GM23338 (cell line): ENCODE results near the gene ADGRD1. TPM values are rescaled to one million over a fixed set of nuclear protein-coding genes. Genes with fewer than 3 reads are reported as not detected.

ENCODE experiments used
- ATAC-seq: fragments of 200-7000 bp; cut with Tn5 transposase; 3 replicates; pipeline ENCODE4 v1.9.1; 2020
- DNase-seq: peaks from one replicate; pipeline ENCODE4 v3.0.0-alpha.2; 2015; ENCODE audit warnings: low spot score
- H2AFZ ChIP-seq: fragments of 200-600 bp; sonication (generic); 2 replicates; pipeline ENCODE4 v1.8.0; 2016; ENCODE audit warnings: antibody characterized with exemption, mild to moderate bottlenecking, moderate library complexity
- H3F3A ChIP-seq: fragments of 200-600 bp; sonication (generic); replicated peaks from 2 replicates; pipeline ENCODE4 v1.8.0; 2017; ENCODE audit warnings: antibody characterized with exemption, mixed run types, low read depth
- H3K27ac ChIP-seq: fragments of 200-600 bp; sonication (generic); 2 replicates; pipeline ENCODE4 v1.6.1; 2016; ENCODE audit warnings: low read depth
- H3K27me3 ChIP-seq: fragments of 200-600 bp; sonication (generic); 2 replicates; pipeline ENCODE4 v1.8.0; 2016; ENCODE audit warnings: mild to moderate bottlenecking, mixed run types, moderate library complexity; ENCODE audit not compliant: insufficient read depth
- H3K36me3 ChIP-seq: fragments of 200-600 bp; sonication (generic); 2 replicates; pipeline ENCODE4 v1.8.0; 2016; ENCODE audit warnings: mild to moderate bottlenecking; ENCODE audit not compliant: insufficient read depth
- H3K4me1 ChIP-seq: fragments of 200-600 bp; sonication (generic); 2 replicates; pipeline ENCODE4 v1.8.0; 2016; ENCODE audit warnings: mild to moderate bottlenecking, moderate library complexity; ENCODE audit not compliant: insufficient read depth
- H3K4me2 ChIP-seq: fragments of 200-600 bp; sonication (generic); 2 replicates; pipeline ENCODE4 v1.7.1; 2017; ENCODE audit warnings: mixed run types
- H3K4me3 ChIP-seq: fragments of 200-600 bp; sonication (generic); 2 replicates; pipeline ENCODE4 v1.6.1; 2016; ENCODE audit warnings: mixed run types
- H3K79me2 ChIP-seq: fragments of 200-600 bp; sonication (generic); replicated peaks from 2 replicates; pipeline ENCODE4 v1.8.0; 2017; ENCODE audit warnings: mild to moderate bottlenecking; ENCODE audit not compliant: insufficient read depth
- H3K9me2 ChIP-seq: fragments of 200-600 bp; sonication (generic); 2 replicates; pipeline ENCODE4 v1.8.0; 2017; ENCODE audit not compliant: insufficient read depth
- H4K20me1 ChIP-seq: fragments of 200-600 bp; sonication (generic); replicated peaks from 2 replicates; pipeline ENCODE4 v1.8.0; 2017; ENCODE audit warnings: mild to moderate bottlenecking; ENCODE audit not compliant: insufficient read depth
- H3K27ac Mint-ChIP-seq: 2 replicates; pipeline ENCODE4 v1.8.0; 2020; ENCODE audit warnings: inconsistent platforms, mild to moderate bottlenecking, moderate library complexity, mixed read lengths
- H3K27me3 Mint-ChIP-seq: 3 replicates; pipeline ENCODE4 v1.8.0; 2022; ENCODE audit warnings: low read depth, mild to moderate bottlenecking, moderate library complexity, mixed read lengths, inconsistent platforms; ENCODE audit not compliant: insufficient read depth, poor library complexity
- H3K36me3 Mint-ChIP-seq: 3 replicates; pipeline ENCODE4 v1.8.0; 2021; ENCODE audit warnings: low read depth, mild to moderate bottlenecking, inconsistent platforms, moderate library complexity, mixed read lengths
- H3K4me1 Mint-ChIP-seq: 3 replicates; pipeline ENCODE4 v1.8.0; 2020; ENCODE audit warnings: mild to moderate bottlenecking, inconsistent platforms, mixed read lengths
- H3K4me3 Mint-ChIP-seq: 3 replicates; pipeline ENCODE4 v1.8.0; 2021; ENCODE audit warnings: moderate library complexity, mild to moderate bottlenecking, inconsistent platforms, mixed read lengths
- H3K9me3 Mint-ChIP-seq: 3 replicates; pipeline ENCODE4 v1.8.0; 2020; ENCODE audit warnings: moderate library complexity, mild to moderate bottlenecking, inconsistent platforms, mixed read lengths
- CREB1 ChIP-seq: fragments of 250-450 bp; sonication (Bioruptor Pico); IDR thresholded peaks from 2 replicates; pipeline ENCODE4 v1.5.0; 2020; ENCODE audit warnings: low read depth, mild to moderate bottlenecking, moderate library complexity
- EZH2 ChIP-seq: fragments of 200-600 bp; sonication (generic); IDR thresholded peaks from one replicate; pipeline ENCODE4 v1.8.0; 2017; ENCODE audit warnings: antibody characterized with exemption, mild to moderate bottlenecking, low read depth; ENCODE audit not compliant: unreplicated experiment
- EZH2phosphoT487 ChIP-seq: fragments of 200-600 bp; sonication (generic); IDR thresholded peaks from one replicate; pipeline ENCODE4 v1.8.1; 2018; ENCODE audit warnings: antibody characterized with exemption; ENCODE audit not compliant: unreplicated experiment
- JUNB ChIP-seq: IDR thresholded peaks from one replicate; pipeline ENCODE4 v1.6.1; 2016; ENCODE audit warnings: antibody characterized with exemption; ENCODE audit not compliant: unreplicated experiment
- NANOG ChIP-seq: IDR thresholded peaks from 2 replicates; pipeline ENCODE4 v1.6.1; 2016; ENCODE audit warnings: antibody characterized with exemption, borderline replicate concordance
- POLR2AphosphoS5 ChIP-seq: IDR thresholded peaks from 2 replicates; pipeline ENCODE4 v1.6.1; 2016; ENCODE audit warnings: antibody characterized with exemption, low read depth
- STAT1 ChIP-seq: IDR thresholded peaks from one replicate; pipeline ENCODE4 v1.6.1; 2016; ENCODE audit warnings: antibody characterized with exemption; ENCODE audit not compliant: unreplicated experiment
- ZNF114 ChIP-seq: fragments of 250-450 bp; sonication (Bioruptor Pico); IDR thresholded peaks from 2 replicates; pipeline ENCODE4 v1.5.0; 2020; ENCODE audit warnings: mild to moderate bottlenecking, moderate library complexity
- ZNF331 ChIP-seq: fragments of 250-450 bp; sonication (Bioruptor Pico); IDR thresholded peaks from 2 replicates; pipeline ENCODE4 v1.5.0; 2020; ENCODE audit warnings: low read depth, mild to moderate bottlenecking, moderate library complexity
- polyA plus RNA-seq: library from polyadenylated mRNA; unstranded; fragments of >200 nt; fragmentation: Nextera tagmentation; extraction: Ambion mirVana; gene quantifications from 2 replicates; pipeline ENCODE4 v1.2.1, GENCODE V29; 2016
- total RNA-seq: library from RNA; depleted of rRNA; stranded (reverse); fragments of >200 nt; shearing (Covaris generic); gene quantifications from 2 replicates; pipeline ENCODE4 v1.2.3, GENCODE V29; 2014
- TF ChIP-seq, protein P1 (sequence below): IDR thresholded peaks from one replicate; pipeline ENCODE4 v1.6.1; 2018; ENCODE audit warnings: antibody characterized with exemption; ENCODE audit not compliant: unreplicated experiment
- TF ChIP-seq, protein P2 (sequence below), 2 experiments: fragments of 200-600 bp in 1 of 2; sonication (generic) in 1 of 2; conservative IDR thresholded peaks; 2 replicates each; pipeline versions ENCODE4 v1.5.1 to v1.6.1; 2016 to 2017; ENCODE audit warnings: antibody characterized with exemption in 2 of 2, low read depth in 2 of 2, mild to moderate bottlenecking in 2 of 2, moderate library complexity in 1 of 2
- TF ChIP-seq, protein P3 (sequence below): fragments of 250-450 bp; sonication (Bioruptor Pico); IDR thresholded peaks from 2 replicates; pipeline ENCODE4 v1.5.0; 2020; ENCODE audit warnings: mild to moderate bottlenecking, moderate library complexity
- TF ChIP-seq, protein P4 (sequence below): IDR thresholded peaks from 2 replicates; pipeline ENCODE4 v1.6.1; 2016; ENCODE audit warnings: antibody characterized with exemption

Gene ADGRD1
- total and polyA plus RNA-seq, 2 experiments from 2014 or later: 1.4 TPM; not detected in 1

DNA sequence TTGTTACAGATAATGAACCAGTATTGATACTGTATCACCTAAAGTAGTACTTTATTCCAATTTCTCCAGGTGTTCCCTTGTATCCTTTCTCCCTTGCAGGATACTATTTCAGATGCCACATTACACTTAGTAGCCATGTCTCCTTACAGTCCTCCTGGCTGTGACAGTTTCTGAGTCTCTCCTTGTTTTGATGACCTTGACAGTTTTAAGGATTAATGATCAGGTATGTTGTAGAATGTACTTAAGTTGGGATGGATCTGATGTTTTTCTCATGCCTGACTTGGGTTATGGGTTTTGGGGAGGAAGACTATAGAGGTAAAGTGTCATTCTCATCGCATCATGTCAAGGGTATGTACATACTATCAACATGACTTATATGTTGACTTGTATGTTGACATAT lies 193.6 kb downstream of the ADGRD1 start (continued):
- TF ChIP-seq, protein P1, sequence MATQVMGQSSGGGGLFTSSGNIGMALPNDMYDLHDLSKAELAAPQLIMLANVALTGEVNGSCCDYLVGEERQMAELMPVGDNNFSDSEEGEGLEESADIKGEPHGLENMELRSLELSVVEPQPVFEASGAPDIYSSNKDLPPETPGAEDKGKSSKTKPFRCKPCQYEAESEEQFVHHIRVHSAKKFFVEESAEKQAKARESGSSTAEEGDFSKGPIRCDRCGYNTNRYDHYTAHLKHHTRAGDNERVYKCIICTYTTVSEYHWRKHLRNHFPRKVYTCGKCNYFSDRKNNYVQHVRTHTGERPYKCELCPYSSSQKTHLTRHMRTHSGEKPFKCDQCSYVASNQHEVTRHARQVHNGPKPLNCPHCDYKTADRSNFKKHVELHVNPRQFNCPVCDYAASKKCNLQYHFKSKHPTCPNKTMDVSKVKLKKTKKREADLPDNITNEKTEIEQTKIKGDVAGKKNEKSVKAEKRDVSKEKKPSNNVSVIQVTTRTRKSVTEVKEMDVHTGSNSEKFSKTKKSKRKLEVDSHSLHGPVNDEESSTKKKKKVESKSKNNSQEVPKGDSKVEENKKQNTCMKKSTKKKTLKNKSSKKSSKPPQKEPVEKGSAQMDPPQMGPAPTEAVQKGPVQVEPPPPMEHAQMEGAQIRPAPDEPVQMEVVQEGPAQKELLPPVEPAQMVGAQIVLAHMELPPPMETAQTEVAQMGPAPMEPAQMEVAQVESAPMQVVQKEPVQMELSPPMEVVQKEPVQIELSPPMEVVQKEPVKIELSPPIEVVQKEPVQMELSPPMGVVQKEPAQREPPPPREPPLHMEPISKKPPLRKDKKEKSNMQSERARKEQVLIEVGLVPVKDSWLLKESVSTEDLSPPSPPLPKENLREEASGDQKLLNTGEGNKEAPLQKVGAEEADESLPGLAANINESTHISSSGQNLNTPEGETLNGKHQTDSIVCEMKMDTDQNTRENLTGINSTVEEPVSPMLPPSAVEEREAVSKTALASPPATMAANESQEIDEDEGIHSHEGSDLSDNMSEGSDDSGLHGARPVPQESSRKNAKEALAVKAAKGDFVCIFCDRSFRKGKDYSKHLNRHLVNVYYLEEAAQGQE: no peak
- TF ChIP-seq STAT1 (no peak), CREB1 (CRISPR knock-in tag) (no peak)
- TF ChIP-seq, protein P2, sequence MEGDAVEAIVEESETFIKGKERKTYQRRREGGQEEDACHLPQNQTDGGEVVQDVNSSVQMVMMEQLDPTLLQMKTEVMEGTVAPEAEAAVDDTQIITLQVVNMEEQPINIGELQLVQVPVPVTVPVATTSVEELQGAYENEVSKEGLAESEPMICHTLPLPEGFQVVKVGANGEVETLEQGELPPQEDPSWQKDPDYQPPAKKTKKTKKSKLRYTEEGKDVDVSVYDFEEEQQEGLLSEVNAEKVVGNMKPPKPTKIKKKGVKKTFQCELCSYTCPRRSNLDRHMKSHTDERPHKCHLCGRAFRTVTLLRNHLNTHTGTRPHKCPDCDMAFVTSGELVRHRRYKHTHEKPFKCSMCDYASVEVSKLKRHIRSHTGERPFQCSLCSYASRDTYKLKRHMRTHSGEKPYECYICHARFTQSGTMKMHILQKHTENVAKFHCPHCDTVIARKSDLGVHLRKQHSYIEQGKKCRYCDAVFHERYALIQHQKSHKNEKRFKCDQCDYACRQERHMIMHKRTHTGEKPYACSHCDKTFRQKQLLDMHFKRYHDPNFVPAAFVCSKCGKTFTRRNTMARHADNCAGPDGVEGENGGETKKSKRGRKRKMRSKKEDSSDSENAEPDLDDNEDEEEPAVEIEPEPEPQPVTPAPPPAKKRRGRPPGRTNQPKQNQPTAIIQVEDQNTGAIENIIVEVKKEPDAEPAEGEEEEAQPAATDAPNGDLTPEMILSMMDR (conservative IDR thresholded peaks at IDR 0.05; ENCODE audit: low read depth in 2 of 2): no peak

DNA sequence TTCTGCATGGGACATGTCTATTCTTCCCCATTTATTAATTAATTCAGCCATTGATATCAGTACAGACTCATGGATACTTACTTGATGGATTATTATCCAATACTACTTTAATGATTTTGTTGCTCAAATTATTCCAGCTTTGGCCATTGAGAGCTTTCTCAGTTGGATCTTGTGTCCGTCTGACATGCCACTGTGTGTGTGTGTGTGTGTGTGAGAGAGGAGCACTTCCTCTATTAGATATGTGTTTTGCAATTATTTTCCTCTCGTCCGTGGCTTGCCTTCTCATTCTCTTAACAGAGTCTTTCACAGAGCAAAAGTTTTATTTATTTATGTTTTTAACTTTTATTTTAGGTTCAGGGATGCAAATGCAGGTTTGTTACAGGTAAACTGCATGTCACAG lies 194.2 kb downstream of the ADGRD1 start:
- H3K4me3 Mint-ChIP-seq: no peak overlapping the region
- no peak for DNase-seq
- no peak overlapping the region for H3K4me2 ChIP-seq
- H3K4me1 Mint-ChIP-seq: peaks cover 6% of the 10 kb centered on the region; the same call in 2 of the 3 replicates
- H3K27me3 Mint-ChIP-seq: no peaks in the 10 kb centered on the region
- H3K36me3 Mint-ChIP-seq: no peaks in the 10 kb centered on the region
- no peaks in the 10 kb centered on the region for H3K9me2 ChIP-seq
- no peak overlapping the region for H3K4me3 ChIP-seq
- no peaks in the 10 kb centered on the region for H3K79me2 ChIP-seq
- no peaks in the 10 kb centered on the region for H3K27me3 ChIP-seq
- H3K27ac ChIP-seq: no peak overlapping the region
- no peak overlapping the region for H2AFZ ChIP-seq
- H3K4me1 ChIP-seq: no peaks in the 10 kb centered on the region
- H3K36me3 ChIP-seq: no peaks in the 10 kb centered on the region
- H3K27ac Mint-ChIP-seq: no peak overlapping the region
- no peaks in the 10 kb centered on the region for H3F3A ChIP-seq
- H4K20me1 ChIP-seq: no peaks in the 10 kb centered on the region
- ATAC-seq: no peak
- no peaks in the 10 kb centered on the region for H3K9me3 Mint-ChIP-seq
- TF ChIP-seq POLR2AphosphoS5 (no peak), JUNB (no peak), STAT1 (no peak), ZNF114 (CRISPR knock-in tag) (no peak), ZNF331 (CRISPR knock-in tag) (no peak), CREB1 (CRISPR knock-in tag) (no peak), EZH2 (no peak), NANOG (no peak), EZH2phosphoT487 (no peak)
- TF ChIP-seq, protein P3, sequence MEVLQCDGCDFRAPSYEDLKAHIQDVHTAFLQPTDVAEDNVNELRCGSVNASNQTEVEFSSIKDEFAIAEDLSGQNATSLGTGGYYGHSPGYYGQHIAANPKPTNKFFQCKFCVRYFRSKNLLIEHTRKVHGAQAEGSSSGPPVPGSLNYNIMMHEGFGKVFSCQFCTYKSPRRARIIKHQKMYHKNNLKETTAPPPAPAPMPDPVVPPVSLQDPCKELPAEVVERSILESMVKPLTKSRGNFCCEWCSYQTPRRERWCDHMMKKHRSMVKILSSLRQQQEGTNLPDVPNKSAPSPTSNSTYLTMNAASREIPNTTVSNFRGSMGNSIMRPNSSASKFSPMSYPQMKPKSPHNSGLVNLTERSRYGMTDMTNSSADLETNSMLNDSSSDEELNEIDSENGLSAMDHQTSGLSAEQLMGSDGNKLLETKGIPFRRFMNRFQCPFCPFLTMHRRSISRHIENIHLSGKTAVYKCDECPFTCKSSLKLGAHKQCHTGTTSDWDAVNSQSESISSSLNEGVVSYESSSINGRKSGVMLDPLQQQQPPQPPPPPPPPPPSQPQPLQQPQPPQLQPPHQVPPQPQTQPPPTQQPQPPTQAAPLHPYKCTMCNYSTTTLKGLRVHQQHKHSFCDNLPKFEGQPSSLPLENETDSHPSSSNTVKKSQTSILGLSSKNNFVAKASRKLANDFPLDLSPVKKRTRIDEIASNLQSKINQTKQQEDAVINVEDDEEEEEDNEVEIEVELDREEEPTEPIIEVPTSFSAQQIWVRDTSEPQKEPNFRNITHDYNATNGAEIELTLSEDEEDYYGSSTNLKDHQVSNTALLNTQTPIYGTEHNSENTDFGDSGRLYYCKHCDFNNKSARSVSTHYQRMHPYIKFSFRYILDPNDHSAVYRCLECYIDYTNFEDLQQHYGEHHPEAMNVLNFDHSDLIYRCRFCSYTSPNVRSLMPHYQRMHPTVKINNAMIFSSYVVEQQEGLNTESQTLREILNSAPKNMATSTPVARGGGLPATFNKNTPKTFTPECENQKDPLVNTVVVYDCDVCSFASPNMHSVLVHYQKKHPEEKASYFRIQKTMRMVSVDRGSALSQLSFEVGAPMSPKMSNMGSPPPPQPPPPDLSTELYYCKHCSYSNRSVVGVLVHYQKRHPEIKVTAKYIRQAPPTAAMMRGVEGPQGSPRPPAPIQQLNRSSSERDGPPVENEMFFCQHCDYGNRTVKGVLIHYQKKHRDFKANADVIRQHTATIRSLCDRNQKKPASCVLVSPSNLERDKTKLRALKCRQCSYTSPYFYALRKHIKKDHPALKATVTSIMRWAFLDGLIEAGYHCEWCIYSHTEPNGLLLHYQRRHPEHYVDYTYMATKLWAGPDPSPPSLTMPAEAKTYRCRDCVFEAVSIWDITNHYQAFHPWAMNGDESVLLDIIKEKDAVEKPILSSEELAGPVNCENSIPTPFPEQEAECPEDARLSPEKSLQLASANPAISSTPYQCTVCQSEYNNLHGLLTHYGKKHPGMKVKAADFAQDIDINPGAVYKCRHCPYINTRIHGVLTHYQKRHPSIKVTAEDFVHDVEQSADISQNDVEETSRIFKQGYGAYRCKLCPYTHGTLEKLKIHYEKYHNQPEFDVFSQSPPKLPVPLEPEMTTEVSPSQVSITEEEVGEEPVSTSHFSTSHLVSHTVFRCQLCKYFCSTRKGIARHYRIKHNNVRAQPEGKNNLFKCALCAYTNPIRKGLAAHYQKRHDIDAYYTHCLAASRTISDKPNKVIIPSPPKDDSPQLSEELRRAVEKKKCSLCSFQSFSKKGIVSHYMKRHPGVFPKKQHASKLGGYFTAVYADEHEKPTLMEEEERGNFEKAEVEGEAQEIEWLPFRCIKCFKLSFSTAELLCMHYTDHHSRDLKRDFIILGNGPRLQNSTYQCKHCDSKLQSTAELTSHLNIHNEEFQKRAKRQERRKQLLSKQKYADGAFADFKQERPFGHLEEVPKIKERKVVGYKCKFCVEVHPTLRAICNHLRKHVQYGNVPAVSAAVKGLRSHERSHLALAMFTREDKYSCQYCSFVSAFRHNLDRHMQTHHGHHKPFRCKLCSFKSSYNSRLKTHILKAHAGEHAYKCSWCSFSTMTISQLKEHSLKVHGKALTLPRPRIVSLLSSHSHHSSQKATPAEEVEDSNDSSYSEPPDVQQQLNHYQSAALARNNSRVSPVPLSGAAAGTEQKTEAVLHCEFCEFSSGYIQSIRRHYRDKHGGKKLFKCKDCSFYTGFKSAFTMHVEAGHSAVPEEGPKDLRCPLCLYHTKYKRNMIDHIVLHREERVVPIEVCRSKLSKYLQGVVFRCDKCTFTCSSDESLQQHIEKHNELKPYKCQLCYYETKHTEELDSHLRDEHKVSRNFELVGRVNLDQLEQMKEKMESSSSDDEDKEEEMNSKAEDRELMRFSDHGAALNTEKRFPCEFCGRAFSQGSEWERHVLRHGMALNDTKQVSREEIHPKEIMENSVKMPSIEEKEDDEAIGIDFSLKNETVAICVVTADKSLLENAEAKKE (CRISPR knock-in tag): no peak
- TF ChIP-seq, protein P4, sequence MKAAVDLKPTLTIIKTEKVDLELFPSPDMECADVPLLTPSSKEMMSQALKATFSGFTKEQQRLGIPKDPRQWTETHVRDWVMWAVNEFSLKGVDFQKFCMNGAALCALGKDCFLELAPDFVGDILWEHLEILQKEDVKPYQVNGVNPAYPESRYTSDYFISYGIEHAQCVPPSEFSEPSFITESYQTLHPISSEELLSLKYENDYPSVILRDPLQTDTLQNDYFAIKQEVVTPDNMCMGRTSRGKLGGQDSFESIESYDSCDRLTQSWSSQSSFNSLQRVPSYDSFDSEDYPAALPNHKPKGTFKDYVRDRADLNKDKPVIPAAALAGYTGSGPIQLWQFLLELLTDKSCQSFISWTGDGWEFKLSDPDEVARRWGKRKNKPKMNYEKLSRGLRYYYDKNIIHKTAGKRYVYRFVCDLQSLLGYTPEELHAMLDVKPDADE: no peak
